ENCODE measurements around the gene TBC1D9. TPM values are rescaled to one million over a fixed set of nuclear protein-coding genes. Genes with fewer than 3 reads are reported as not detected.

Gene TBC1D9
- total RNA-seq, 4 donors from 2014 or later: 13.0 to 79.2 (median 19.1) TPM

GRCh38 chr4:140645614-140646412, 110.4 kb downstream of the TBC1D9 start:
- H3K27me3 ChIP-seq: no peaks in the 10 kb centered on the region
- TF ChIP-seq POLR2A (IDR thresholded peaks at IDR 0.05) (no peak), CTCF (IDR thresholded peaks at IDR 0.05) (no peak)
- peaks cover 0 to 8% (median 0%) of the 10 kb centered on the region in 4 donors for H3K4me1 ChIP-seq
- no peaks in the 10 kb centered on the region for H3K9me3 ChIP-seq
- peaks cover 0 to 9% (median 0%) of the 10 kb centered on the region in 3 donors for H3K36me3 ChIP-seq
- no peak overlapping the region for H3K27ac ChIP-seq
- no peak overlapping the region for H3K4me3 ChIP-seq
- DNase-seq: no peak

GRCh38 chr4:140645196-140645595, 111.0 kb downstream of the TBC1D9 start:
- TF ChIP-seq CTCF (IDR thresholded peaks at IDR 0.05): no peak
- no peak for TF ChIP-seq POLR2A (IDR thresholded peaks at IDR 0.05)
- H3K36me3 ChIP-seq: peaks cover 0 to 9% (median 0%) of the 10 kb centered on the region in 3 donors
- H3K9me3 ChIP-seq: no peaks in the 10 kb centered on the region
- peaks cover 0 to 8% (median 0%) of the 10 kb centered on the region in 4 donors for H3K4me1 ChIP-seq
- no peak overlapping the region for H3K4me3 ChIP-seq
- no peak overlapping the region for H3K27ac ChIP-seq
- no peaks in the 10 kb centered on the region for H3K27me3 ChIP-seq
- no peak for DNase-seq

GRCh38 chr4:140644470-140645185, 111.6 kb downstream of the TBC1D9 start:
- TF ChIP-seq POLR2A (IDR thresholded peaks at IDR 0.05) (no peak), CTCF (IDR thresholded peaks at IDR 0.05) (no peak)
- H3K27ac ChIP-seq: no peak overlapping the region
- no peak for DNase-seq
- peaks cover 0 to 8% (median 0%) of the 10 kb centered on the region in 4 donors for H3K4me1 ChIP-seq
- no peak overlapping the region for H3K4me3 ChIP-seq
- H3K9me3 ChIP-seq: no peaks in the 10 kb centered on the region
- no peaks in the 10 kb centered on the region for H3K27me3 ChIP-seq
- H3K36me3 ChIP-seq: peaks cover 0 to 9% (median 0%) of the 10 kb centered on the region in 3 donors

- H3K27ac ChIP-seq: no peak overlapping the region
- TF ChIP-seq POLR2A (IDR thresholded peaks at IDR 0.05): no peak
- no peak for TF ChIP-seq CTCF (IDR thresholded peaks at IDR 0.05)
Measured at GRCh38 chr4:140643571-140644055, 112.6 kb downstream of the TBC1D9 start.

GRCh38 chr4:140642674-140643437, 113.3 kb downstream of the TBC1D9 start:
- DNase-seq: no peak
- no peak overlapping the region for H3K4me3 ChIP-seq
- peaks cover 0 to 9% (median 0%) of the 10 kb centered on the region in 3 donors for H3K36me3 ChIP-seq
- TF ChIP-seq CTCF (IDR thresholded peaks at IDR 0.05) (no peak), POLR2A (IDR thresholded peaks at IDR 0.05) (no peak)
- peaks cover 0 to 8% (median 0%) of the 10 kb centered on the region in 4 donors for H3K4me1 ChIP-seq
- H3K27me3 ChIP-seq: no peaks in the 10 kb centered on the region
- no peaks in the 10 kb centered on the region for H3K9me3 ChIP-seq
- no peak overlapping the region for H3K27ac ChIP-seq

More at GRCh38 chr4:140643571-140644055, 112.6 kb downstream of the TBC1D9 start:
- Histone ChIP-seq H3K4me1 (peaks cover 0 to 8% (median 0%) of the 10 kb centered on the region in 4 donors), H3K36me3 (peaks cover 0 to 9% (median 0%) of the 10 kb centered on the region in 3 donors), H3K9me3 (no peaks in the 10 kb centered on the region), H3K27me3 (no peaks in the 10 kb centered on the region), H3K4me3 (no peak overlapping the region)
- no peak for DNase-seq
